AG04450 (cell line): ENCODE measurements around the gene MSH2. TPM values are rescaled to one million over a fixed set of nuclear protein-coding genes. Genes with fewer than 3 reads are reported as not detected.
A peak's percentile ranks its signal among the peaks of the same experiment; 100 is the strongest.

Source experiments
- CTCF ChIA-PET: fragments of 300-600, 350-600 bp; formaldehyde crosslinking; extraction: SDS; loops from one replicate; lab custom pipeline; 2022; ENCODE audit warnings: antibody characterized with exemption, inconsistent platforms; lab: Charles Lee
- POLR2A ChIA-PET: fragments of 350-600 bp; formaldehyde crosslinking; extraction: SDS; loops from one replicate; lab custom pipeline; 2021; ENCODE audit warnings: antibody characterized with exemption, inconsistent platforms; lab: Yijun Ruan, JAX
- DNase-seq: peaks from one replicate; pipeline ENCODE4 v3.0.0-alpha.2; 2011; ENCODE audit warnings: low read depth, low spot score
- H3K27ac ChIP-seq: one replicate; pipeline ENCODE4 v1.5.1; 2012; ENCODE audit warnings: low read depth, low read length, control low read depth
- H3K27me3 ChIP-seq: one replicate; pipeline ENCODE4 v1.6.0; 2012; ENCODE audit warnings: low read length; ENCODE audit not compliant: control insufficient read depth, insufficient read depth
- H3K4me3 ChIP-seq: 2 replicates; pipeline ENCODE4 v1.5.1; 2011; ENCODE audit warnings: mild to moderate bottlenecking, low read depth, low read length, control low read depth
- H3K9me3 ChIP-seq: 2 replicates; pipeline ENCODE4 v1.5.1; 2012; ENCODE audit warnings: low read length; ENCODE audit not compliant: control insufficient read depth, insufficient read depth
- CTCF ChIP-seq: IDR thresholded peaks from 2 replicates; pipeline ENCODE4 v1.5.1; 2011; ENCODE audit warnings: low read depth, low read length, control low read depth, inconsistent platforms
- polyA plus RNA-seq: library from polyadenylated mRNA; depleted of rRNA; stranded (reverse); fragments of >200 nt; gene quantifications from 2 replicates; pipeline ENCODE4 v1.2.3, GENCODE V29; 2011

Gene MSH2
- polyA plus RNA-seq, 1 experiment = 18.4 TPM

GRCh38 chr2:47484396-47484795 is 81.4 kb downstream of the MSH2 start:
- no peaks in the 10 kb centered on the region for H3K9me3 ChIP-seq
- DNase-seq = no peak
- no peak for TF ChIP-seq CTCF
- ChIA-PET CTCF (interaction anchor here (2.4 kb wide), 1 partner anchor 283 kb away, joined by 9 read pairs; no protein-coding TSS in a partner anchor), POLR2A (no interaction called here)
- H3K27me3 ChIP-seq = no peaks in the 10 kb centered on the region
- no peak overlapping the region for H3K27ac ChIP-seq
- no peak overlapping the region for H3K4me3 ChIP-seq

- DNase-seq = no peak
- Histone ChIP-seq H3K9me3 (no peaks in the 10 kb centered on the region), H3K27ac (no peak overlapping the region), H3K4me3 (no peak overlapping the region), H3K27me3 (no peaks in the 10 kb centered on the region)
- no peak for TF ChIP-seq CTCF
- ChIA-PET POLR2A (interaction anchor here (0.5 kb wide), 1 partner anchor 146 kb away, joined by 4 read pairs; no protein-coding TSS in a partner anchor), CTCF (interaction anchor here (1.1 to 2.4 kb wide), 2 partner anchors 282 to 283 kb away, joined by 3 to 9 read pairs; no protein-coding TSS in a partner anchor)
Measured at GRCh38 chr2:47485177-47485576, 82.2 kb downstream of the MSH2 start.

GRCh38 chr2:47485751-47486300 is 82.9 kb downstream of the MSH2 start:
- H3K27ac ChIP-seq = no peak overlapping the region
- no peak overlapping the region for H3K4me3 ChIP-seq
- no peak for TF ChIP-seq CTCF
- ChIA-PET POLR2A (interaction anchor here (0.5 kb wide), 1 partner anchor 145 kb away, joined by 4 read pairs; no protein-coding TSS in a partner anchor), CTCF (interaction anchor here (1.1 to 1.5 kb wide), 2 partner anchors 49 to 282 kb away, joined by 3 to 5 read pairs; no protein-coding TSS in a partner anchor)
- no peaks in the 10 kb centered on the region for H3K27me3 ChIP-seq
- no peaks in the 10 kb centered on the region for H3K9me3 ChIP-seq
- DNase-seq = no peak

- peak overlapping the region; percentile 24 for H3K27ac ChIP-seq
- CTCF ChIA-PET = interaction anchor here (1.5 kb wide), 1 partner anchor 50 kb away, joined by 5 read pairs; no protein-coding TSS in a partner anchor
- no peak for DNase-seq
Measured at GRCh38 chr2:47486841-47487497, 84.0 kb downstream of the MSH2 start.

More at GRCh38 chr2:47486841-47487497, 84.0 kb downstream of the MSH2 start:
- Histone ChIP-seq H3K27me3 (no peaks in the 10 kb centered on the region), H3K4me3 (no peak overlapping the region), H3K9me3 (no peaks in the 10 kb centered on the region)
- POLR2A ChIA-PET = no interaction called here
- no peak for TF ChIP-seq CTCF
